ENCODE measurements around the gene SCUBE1.
A peak's percentile ranks its signal among the peaks of the same experiment; 100 is the strongest.

The SCUBE1 gene

GRCh38 chr22:43343262-43343669, at the start of gene SCUBE1:
Gene SCUBE1, minus strand, starts transcription at chr22:43343372. Its CDS starts 111 bp downstream, at chr22:43343261.
- DNase-seq, result peak; percentile 80

- DNase-seq, result no peak
Observed at GRCh38 chr22:43392385-43392989, 49.3 kb upstream of the SCUBE1 start.

GRCh38 chr22:43391306-43391705, 48.1 kb upstream of the SCUBE1 start:
- no peak for DNase-seq

GRCh38 chr22:43390872-43391271, 47.7 kb upstream of the SCUBE1 start:
- no peak for DNase-seq

- no peak for DNase-seq
Observed at GRCh38 chr22:43390166-43390565, 47.0 kb upstream of the SCUBE1 start.

- no peak for DNase-seq
Observed at GRCh38 chr22:43389227-43389836, 46.2 kb upstream of the SCUBE1 start.

- peak; percentile 84 for DNase-seq
Observed at GRCh38 chr22:43388420-43388851, 45.3 kb upstream of the SCUBE1 start.

GRCh38 chr22:43387815-43388214, 44.6 kb upstream of the SCUBE1 start:
- DNase-seq, result no peak

GRCh38 chr22:43385770-43386641, 42.8 kb upstream of the SCUBE1 start:
- DNase-seq, result peak; percentile 89

- DNase-seq, result no peak
Observed at GRCh38 chr22:43384863-43385262, 41.7 kb upstream of the SCUBE1 start.

- peak; percentile 86 for DNase-seq
Observed at GRCh38 chr22:43381693-43382092, 38.5 kb upstream of the SCUBE1 start.

GRCh38 chr22:43377896-43378704, 34.9 kb upstream of the SCUBE1 start:
- DNase-seq, result peak; percentile 87

GRCh38 chr22:43377548-43377895, 34.4 kb upstream of the SCUBE1 start:
- peak; percentile 31 for DNase-seq

GRCh38 chr22:43376765-43377547, 33.8 kb upstream of the SCUBE1 start:
- DNase-seq, result no peak

- no peak for DNase-seq
Observed at GRCh38 chr22:43375951-43376455, 32.8 kb upstream of the SCUBE1 start.

- DNase-seq, result no peak
Observed at GRCh38 chr22:43370036-43370435, 26.9 kb upstream of the SCUBE1 start.

GRCh38 chr22:43365715-43366440, 22.7 kb upstream of the SCUBE1 start:
- no peak for DNase-seq

GRCh38 chr22:43364169-43364435, 20.9 kb upstream of the SCUBE1 start:
- DNase-seq, result no peak

- DNase-seq, result no peak
Observed at GRCh38 chr22:43363315-43364168, 20.4 kb upstream of the SCUBE1 start.

GRCh38 chr22:43360576-43360975, 17.4 kb upstream of the SCUBE1 start:
- DNase-seq, result no peak

- DNase-seq, result no peak
Observed at GRCh38 chr22:43356881-43357280, 13.7 kb upstream of the SCUBE1 start.

All from hematopoietic multipotent progenitor cell treated with erythropoietin and hydrocortisone succinate and interleukin-3 and kit ligand, for 4 days (in vitro differentiated cells).